Fibroblast of lung (primary cell): ENCODE results near the gene MSMO1.

Experiments
- EZH2 ChIP-seq: IDR thresholded peaks from 2 replicates; pipeline ENCODE4 v1.5.1; 2012; ENCODE audit warnings: low read length, control low read depth, mild to moderate bottlenecking; ENCODE audit errors: missing control alignments
- TF ChIP-seq, protein P1 (sequence below), 2 donors: IDR thresholded peaks in 1 of 2; conservative IDR thresholded peaks in 1 of 2; 1 replicate in 1 of 2; 2 replicates in 1 of 2; pipeline ENCODE4 v1.5.1; 2011 to 2012; ENCODE audit warnings: low read length in 2 of 2, control low read depth in 1 of 2, inconsistent platforms in 1 of 2, low read depth in 1 of 2, mild to moderate bottlenecking in 1 of 2

DNA sequence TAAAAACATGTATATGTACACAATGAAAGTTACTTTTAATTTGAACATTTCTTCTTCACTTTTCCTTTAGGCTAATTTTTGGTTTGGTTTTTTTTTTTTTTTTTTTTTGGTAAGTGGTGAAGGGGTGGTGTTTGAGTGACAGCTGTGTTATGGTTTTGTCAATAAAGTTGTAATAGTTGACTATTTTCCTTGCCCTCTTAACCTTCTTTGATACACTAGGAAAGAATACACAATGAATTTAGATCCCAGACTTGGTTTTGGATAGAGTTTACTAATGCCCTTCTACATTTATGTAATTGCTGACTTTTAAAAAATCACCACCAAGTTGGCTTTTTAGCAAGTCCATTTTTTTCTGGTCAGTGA, 38.1 kb upstream of the MSMO1 start:
- TF ChIP-seq, protein P1, sequence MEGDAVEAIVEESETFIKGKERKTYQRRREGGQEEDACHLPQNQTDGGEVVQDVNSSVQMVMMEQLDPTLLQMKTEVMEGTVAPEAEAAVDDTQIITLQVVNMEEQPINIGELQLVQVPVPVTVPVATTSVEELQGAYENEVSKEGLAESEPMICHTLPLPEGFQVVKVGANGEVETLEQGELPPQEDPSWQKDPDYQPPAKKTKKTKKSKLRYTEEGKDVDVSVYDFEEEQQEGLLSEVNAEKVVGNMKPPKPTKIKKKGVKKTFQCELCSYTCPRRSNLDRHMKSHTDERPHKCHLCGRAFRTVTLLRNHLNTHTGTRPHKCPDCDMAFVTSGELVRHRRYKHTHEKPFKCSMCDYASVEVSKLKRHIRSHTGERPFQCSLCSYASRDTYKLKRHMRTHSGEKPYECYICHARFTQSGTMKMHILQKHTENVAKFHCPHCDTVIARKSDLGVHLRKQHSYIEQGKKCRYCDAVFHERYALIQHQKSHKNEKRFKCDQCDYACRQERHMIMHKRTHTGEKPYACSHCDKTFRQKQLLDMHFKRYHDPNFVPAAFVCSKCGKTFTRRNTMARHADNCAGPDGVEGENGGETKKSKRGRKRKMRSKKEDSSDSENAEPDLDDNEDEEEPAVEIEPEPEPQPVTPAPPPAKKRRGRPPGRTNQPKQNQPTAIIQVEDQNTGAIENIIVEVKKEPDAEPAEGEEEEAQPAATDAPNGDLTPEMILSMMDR (conservative IDR thresholded peaks at IDR 0.05 in 1 of 2, IDR thresholded peaks at IDR 0.05 in 1 of 2; ENCODE audit: low read depth in 1 of 2, low read length in 2 of 2), result no peak
- TF ChIP-seq EZH2, result no peak
